Measurements from ENCODE around the gene SIN3A. TPM values are rescaled to one million over a fixed set of nuclear protein-coding genes. Genes with fewer than 3 reads are reported as not detected.
"Not testable (repeated sequence)": the region's sequence is repeated elsewhere in the genome, so short reads cannot be mapped to it uniquely, and the experiment has no call there.

SIN3A gene
- total and polyA plus RNA-seq, 4 donors = 7.6 to 67.9 (median 40.6) TPM

DNA sequence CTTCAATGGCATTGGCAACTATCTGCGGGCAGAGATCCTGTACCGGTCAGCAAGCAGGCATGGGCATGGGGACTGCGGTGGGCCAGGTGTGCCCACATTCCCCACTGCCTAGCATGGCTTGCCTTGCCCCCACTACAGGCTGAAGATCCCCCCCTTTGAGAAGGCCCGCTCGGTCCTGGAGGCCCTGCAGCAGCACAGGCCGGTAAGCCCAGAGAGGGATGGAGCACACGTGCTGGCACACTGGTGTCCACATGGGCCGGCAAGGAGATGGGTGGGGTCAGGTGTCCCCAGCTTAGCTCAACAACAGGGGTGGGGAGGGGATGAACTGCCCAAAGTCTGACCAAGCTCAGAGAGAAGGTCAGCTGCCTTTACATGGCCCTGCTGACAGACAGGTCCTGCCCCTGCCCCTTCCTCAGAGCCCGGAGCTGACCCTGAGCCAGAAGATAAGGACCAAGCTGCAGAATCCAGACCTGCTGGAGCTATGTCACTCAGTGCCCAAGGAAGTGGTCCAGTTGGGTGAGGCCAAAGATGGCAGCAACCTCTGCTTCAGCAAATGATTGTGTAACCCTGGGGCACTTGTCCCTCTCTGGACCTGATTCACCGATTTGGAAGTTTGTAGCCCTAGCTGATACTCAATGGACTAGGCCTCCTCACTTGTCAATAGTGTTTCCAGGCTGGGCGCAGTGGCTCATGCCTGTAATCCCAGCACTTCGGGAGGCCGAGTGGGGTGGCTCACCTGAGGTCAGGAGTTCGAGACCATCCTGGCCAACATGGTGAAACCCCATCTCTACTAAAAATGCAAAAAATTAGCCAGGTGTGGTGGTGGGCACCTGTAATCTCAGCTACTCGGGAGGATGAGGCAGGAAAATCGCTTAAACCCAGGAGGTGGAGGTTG lies 99.1 kb downstream of the SIN3A start:
- Histone ChIP-seq H3K4me1 (ENCODE audit: control insufficient read depth in 1 of 2, insufficient read depth in 2 of 2, low read length in 2 of 2) (no peaks in the 10 kb centered on the region), H3K27me3 (ENCODE audit: control insufficient read depth in 1 of 2, insufficient read depth in 2 of 2, low read length in 1 of 2) (no peaks in the 10 kb centered on the region), H3K4me3 (ENCODE audit: low read length in 2 of 2) (no peak overlapping the region), H3K27ac (ENCODE audit: low read depth in 1 of 2, low read length in 2 of 2) (no peak overlapping the region), H3K36me3 (ENCODE audit: control insufficient read depth in 1 of 2, insufficient read depth in 2 of 2, low read length in 1 of 2) (no peaks in the 10 kb centered on the region), H3K9me3 (ENCODE audit: control insufficient read depth, low read length) (no peaks in the 10 kb centered on the region)
- peak in 1 of 2 donors; percentile 72 for DNase-seq
- intact Hi-C loops (cut with DNase I) = no loop called here
- no peak for ATAC-seq (ENCODE audit: low FRiP score)
- 87% methylated on average over 16 of the region's 16 CpGs for WGBS, 2 donors

DNA sequence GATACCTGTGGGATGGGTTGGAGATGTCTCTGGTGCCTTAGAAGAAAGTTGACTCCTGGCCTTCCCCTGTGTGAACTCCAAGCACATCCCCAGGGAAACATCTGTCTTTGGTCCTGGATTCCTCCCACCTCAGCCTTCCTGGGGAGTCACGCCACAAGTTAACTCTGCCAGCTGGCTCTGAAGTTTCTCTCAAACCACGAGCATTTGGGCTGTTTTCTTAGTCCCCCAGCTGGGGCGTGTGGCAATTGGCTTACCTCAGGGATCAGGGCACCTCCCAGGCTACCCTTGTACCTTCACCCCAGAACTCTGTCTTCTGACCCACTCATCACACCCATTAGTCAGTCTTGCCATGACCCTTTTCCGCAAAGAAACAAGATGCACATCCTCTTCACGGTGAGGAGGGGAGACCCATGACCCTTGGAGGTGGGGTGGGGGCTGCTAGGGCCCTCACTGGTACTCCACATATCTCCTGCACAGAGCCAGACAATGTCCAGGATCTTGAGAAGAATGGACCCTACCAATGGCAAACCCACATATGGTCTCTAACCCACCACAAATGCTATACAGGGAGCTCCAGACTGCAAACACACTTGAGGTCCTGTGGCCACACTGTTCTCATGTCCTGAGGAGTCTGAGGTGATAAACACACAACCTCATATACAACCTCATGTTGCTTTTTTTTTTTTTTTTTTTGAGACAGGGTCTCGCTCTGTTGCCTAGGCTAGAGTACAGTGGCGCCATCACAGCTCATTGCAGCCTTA lies 100.7 kb downstream of the SIN3A start:
- WGBS, 2 donors = 62 to 67% methylated on average over 7 of the region's 7 CpGs
- intact Hi-C loops (cut with DNase I) = no loop called here
- DNase-seq = no peak

DNA sequence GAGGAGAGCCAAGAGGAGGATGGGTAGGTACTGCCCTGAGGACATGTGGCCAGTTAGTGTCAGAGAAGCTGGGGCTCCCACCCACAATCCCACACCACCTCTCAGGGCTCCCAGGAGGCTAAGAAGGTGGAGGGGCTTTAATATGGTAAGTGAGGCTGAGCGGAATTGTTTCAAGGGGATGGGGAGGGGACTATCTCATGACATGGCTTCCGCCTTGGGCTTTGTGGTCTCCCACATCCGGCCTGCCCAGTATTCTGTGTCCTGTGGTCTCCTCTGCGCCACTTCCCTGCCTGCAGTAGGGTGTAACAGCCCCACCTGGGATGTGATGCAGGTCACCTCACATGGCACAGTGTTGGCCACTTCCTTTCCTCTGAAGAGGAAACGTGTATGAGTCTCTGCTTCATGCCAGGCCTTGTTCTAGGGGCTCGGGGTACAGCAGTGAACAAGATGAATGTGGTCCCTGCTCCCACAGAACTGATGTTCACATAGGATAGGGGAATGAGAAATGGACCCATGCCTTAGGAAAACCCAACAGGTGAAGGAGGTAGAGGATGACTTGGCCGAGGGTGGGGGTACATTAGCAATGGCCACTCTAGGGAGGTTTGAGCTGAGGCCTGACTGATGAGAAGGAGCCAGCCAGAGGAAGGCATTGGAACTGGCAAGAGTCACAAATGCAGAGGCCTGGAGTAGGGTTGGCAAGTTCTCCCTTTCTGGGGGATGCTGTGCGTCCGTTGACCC lies 101.5 kb downstream of the SIN3A start:
- Histone ChIP-seq H3K4me1 (ENCODE audit: control insufficient read depth in 1 of 2, insufficient read depth in 2 of 2, low read length in 2 of 2) (no peaks in the 10 kb centered on the region), H3K36me3 (ENCODE audit: control insufficient read depth in 1 of 2, insufficient read depth in 2 of 2, low read length in 1 of 2) (no peaks in the 10 kb centered on the region), H3K27me3 (ENCODE audit: control insufficient read depth in 1 of 2, insufficient read depth in 2 of 2, low read length in 1 of 2) (no peaks in the 10 kb centered on the region), H3K27ac (ENCODE audit: low read depth in 1 of 2, low read length in 2 of 2) (no peak overlapping the region), H3K4me3 (ENCODE audit: low read length in 2 of 2) (no peak overlapping the region), H3K9me3 (ENCODE audit: control insufficient read depth, low read length) (no peaks in the 10 kb centered on the region)
- WGBS, 2 donors = 84 to 90% methylated on average over 9 of the region's 9 CpGs
- ATAC-seq (ENCODE audit: low FRiP score) (no peak), DNase-seq (peak in 1 of 2 donors; percentile 67)
- intact Hi-C loops (cut with DNase I) = no loop called here

More for the DNA sequence above, 100.7 kb downstream of the SIN3A start:
- no peak for ATAC-seq (ENCODE audit: low FRiP score)
- H3K27ac ChIP-seq (ENCODE audit: low read depth in 1 of 2, low read length in 2 of 2) = no peak overlapping the region
- H3K27me3 ChIP-seq (ENCODE audit: control insufficient read depth in 1 of 2, insufficient read depth in 2 of 2, low read length in 1 of 2) = no peaks in the 10 kb centered on the region
- no peaks in the 10 kb centered on the region for H3K4me1 ChIP-seq (ENCODE audit: control insufficient read depth in 1 of 2, insufficient read depth in 2 of 2, low read length in 2 of 2)
- no peak overlapping the region for H3K4me3 ChIP-seq (ENCODE audit: low read length in 2 of 2)
- no peaks in the 10 kb centered on the region for H3K9me3 ChIP-seq (ENCODE audit: control insufficient read depth, low read length)
- H3K36me3 ChIP-seq (ENCODE audit: control insufficient read depth in 1 of 2, insufficient read depth in 2 of 2, low read length in 1 of 2) = no peaks in the 10 kb centered on the region

DNA sequence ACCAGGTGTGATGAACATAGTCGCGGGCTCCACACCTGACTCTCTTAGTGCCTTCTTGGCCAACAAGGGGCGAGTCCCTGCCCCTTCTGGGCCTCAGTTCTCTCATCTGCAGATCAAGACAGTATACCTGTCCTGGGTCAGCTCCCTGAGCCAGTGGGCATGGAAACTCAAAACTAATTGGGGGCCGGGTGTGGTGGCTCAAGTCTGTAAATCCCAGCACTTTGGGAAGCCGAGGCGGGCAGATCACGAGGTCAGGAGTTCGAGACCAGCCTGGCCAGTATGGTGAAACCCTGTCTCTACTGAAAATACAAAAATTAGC lies 102.2 kb downstream of the SIN3A start:
- H3K27ac ChIP-seq (ENCODE audit: low read depth in 1 of 2, low read length in 2 of 2); ATAC-seq (ENCODE audit: low FRiP score); H3K9me3 ChIP-seq (ENCODE audit: control insufficient read depth, low read length); H3K4me1 ChIP-seq (ENCODE audit: control insufficient read depth in 1 of 2, insufficient read depth in 2 of 2, low read length in 2 of 2); intact Hi-C loops (cut with DNase I); H3K27me3 ChIP-seq (ENCODE audit: control insufficient read depth in 1 of 2, insufficient read depth in 2 of 2, low read length in 1 of 2); H3K36me3 ChIP-seq (ENCODE audit: control insufficient read depth in 1 of 2, insufficient read depth in 2 of 2, low read length in 1 of 2); H3K4me3 ChIP-seq (ENCODE audit: low read length in 2 of 2): not testable (repeated sequence)
- 87 to 91% methylated on average over 8 of the region's 8 CpGs for WGBS, 2 donors
- peak in 1 of 2 donors; percentile 38 for DNase-seq

DNA sequence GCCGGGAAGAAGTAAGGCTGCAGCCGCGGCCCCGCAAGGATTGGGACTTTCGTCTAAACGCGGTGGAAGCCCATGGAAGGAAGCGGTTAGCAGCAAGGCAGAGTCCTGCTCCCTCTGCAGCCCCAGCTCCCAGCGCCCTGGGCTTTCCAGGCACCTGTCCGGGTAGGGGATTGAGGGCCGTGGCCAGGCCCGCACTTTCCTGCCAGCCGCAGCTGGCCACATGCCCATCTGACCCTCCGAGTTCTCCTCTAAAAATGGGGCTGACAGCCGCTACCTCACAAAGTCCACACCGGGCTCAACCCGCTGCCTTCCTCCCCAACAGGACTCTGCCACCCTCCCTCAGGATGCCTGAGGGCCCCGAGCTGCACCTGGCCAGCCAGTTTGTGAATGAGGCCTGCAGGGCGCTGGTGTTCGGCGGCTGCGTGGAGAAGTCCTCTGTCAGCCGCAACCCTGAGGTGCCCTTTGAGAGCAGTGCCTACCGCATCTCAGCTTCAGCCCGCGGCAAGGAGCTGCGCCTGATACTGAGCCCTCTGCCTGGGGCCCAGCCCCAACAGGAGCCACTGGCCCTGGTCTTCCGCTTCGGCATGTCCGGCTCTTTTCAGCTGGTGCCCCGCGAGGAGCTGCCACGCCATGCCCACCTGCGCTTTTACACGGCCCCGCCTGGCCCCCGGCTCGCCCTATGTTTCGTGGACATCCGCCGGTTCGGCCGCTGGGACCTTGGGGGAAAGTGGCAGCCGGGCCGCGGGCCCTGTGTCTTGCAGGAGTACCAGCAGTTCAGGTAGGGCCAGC lies 102.7 kb downstream of the SIN3A start:
- intact Hi-C loops (cut with DNase I) = no loop called here
- H3K9me3 ChIP-seq (ENCODE audit: control insufficient read depth, low read length) = no peaks in the 10 kb centered on the region
- H3K27ac ChIP-seq (ENCODE audit: low read depth in 1 of 2, low read length in 2 of 2) = no peak overlapping the region
- H3K4me1 ChIP-seq (ENCODE audit: control insufficient read depth in 1 of 2, insufficient read depth in 2 of 2, low read length in 2 of 2) = no peaks in the 10 kb centered on the region
- ATAC-seq (ENCODE audit: low FRiP score) (peak; percentile 38), DNase-seq (no peak)
- WGBS, 2 donors = 30 to 32% methylated on average over 46 of the region's 46 CpGs
- H3K4me3 ChIP-seq (ENCODE audit: low read length in 2 of 2) = peak overlapping the region; percentile 67 to 71
- H3K36me3 ChIP-seq (ENCODE audit: control insufficient read depth in 1 of 2, insufficient read depth in 2 of 2, low read length in 1 of 2) = no peaks in the 10 kb centered on the region
- H3K27me3 ChIP-seq (ENCODE audit: control insufficient read depth in 1 of 2, insufficient read depth in 2 of 2, low read length in 1 of 2) = no peaks in the 10 kb centered on the region

DNA sequence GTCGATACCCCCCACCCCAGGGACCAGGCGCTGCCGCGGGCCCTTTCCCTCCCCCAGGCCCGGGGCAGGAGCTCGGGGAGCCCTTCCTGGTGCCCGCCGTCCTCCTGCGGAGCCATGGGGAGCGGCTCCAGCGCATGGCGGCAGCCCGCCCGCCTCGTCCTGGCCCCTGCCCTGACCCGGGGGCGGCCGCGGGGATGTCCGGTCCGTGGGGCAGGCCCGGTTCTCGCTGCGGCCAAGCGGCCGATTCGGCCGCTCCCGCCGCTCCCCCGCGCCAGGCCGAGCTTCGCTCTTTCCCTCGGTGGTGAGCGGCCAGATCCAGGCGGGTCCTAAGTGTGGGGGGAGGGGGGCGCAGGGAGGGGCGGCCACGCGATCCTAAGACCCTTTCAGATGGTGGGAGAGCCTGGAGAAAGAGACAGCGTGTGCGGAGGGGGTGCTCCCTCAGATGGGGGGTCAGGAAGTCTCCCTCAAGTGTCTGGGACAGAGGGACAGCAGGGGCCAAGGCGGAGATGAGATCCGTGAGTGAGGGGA lies 103.4 kb downstream of the SIN3A start:
- H3K36me3 ChIP-seq (ENCODE audit: control insufficient read depth in 1 of 2, insufficient read depth in 2 of 2, low read length in 1 of 2) = no peaks in the 10 kb centered on the region
- H3K27me3 ChIP-seq (ENCODE audit: control insufficient read depth in 1 of 2, insufficient read depth in 2 of 2, low read length in 1 of 2) = no peaks in the 10 kb centered on the region
- intact Hi-C loops (cut with DNase I) = no loop called here
- no peak overlapping the region for H3K27ac ChIP-seq (ENCODE audit: low read depth in 1 of 2, low read length in 2 of 2)
- DNase-seq (no peak), ATAC-seq (ENCODE audit: low FRiP score) (peak; percentile 65)
- H3K4me3 ChIP-seq (ENCODE audit: low read length in 2 of 2) = peak overlapping the region; percentile 67 to 71
- no peaks in the 10 kb centered on the region for H3K9me3 ChIP-seq (ENCODE audit: control insufficient read depth, low read length)
- 1% methylated on average over 38 to 45 of the region's 45 CpGs for WGBS, 2 donors
- H3K4me1 ChIP-seq (ENCODE audit: control insufficient read depth in 1 of 2, insufficient read depth in 2 of 2, low read length in 2 of 2) = no peaks in the 10 kb centered on the region

DNA sequence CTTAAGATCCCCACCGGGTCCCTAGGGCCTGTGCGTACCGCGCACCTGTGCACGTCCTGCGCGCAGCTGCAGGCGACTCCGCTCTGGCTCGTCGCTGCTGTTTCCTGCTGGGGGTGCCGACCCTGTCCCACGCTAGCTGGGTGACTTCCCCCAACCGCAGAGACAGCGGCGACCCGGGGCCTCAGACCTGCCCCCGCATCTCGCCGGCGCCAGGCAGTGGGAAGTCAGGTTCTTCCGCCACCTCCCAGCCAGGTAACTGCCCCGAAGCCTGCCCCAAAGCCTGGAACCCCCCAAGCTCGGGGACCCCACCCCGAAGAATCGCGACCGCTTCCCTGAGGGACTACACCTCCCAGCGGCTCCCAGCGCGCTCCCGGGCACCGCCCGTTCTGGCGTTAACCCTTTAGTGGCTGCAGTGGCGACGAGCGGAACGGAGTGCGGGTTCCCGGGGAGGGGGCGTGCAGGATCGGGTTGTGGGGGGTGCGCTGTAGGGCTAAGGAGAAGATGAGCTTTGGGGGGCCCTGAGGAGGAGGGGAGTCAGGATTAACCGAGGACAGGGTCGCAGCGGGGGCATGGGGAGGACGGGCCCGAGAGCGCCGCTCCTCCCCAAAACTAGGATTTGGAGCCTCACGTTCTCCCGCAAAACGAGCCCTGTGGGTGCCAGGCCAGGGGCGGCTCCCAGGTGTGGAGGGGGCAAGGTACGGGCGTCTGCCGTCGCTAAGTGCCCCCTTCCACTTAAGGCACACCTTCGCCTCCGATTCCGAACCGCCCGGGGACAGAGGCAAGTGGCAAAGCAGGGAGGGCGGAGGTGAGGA lies 104.1 kb downstream of the SIN3A start:
- Histone ChIP-seq H3K36me3 (ENCODE audit: control insufficient read depth in 1 of 2, insufficient read depth in 2 of 2, low read length in 1 of 2) (no peaks in the 10 kb centered on the region), H3K4me1 (ENCODE audit: control insufficient read depth in 1 of 2, insufficient read depth in 2 of 2, low read length in 2 of 2) (no peaks in the 10 kb centered on the region), H3K27me3 (ENCODE audit: control insufficient read depth in 1 of 2, insufficient read depth in 2 of 2, low read length in 1 of 2) (no peaks in the 10 kb centered on the region), H3K27ac (ENCODE audit: low read depth in 1 of 2, low read length in 2 of 2) (peak overlapping the region in 1 of 2 donors; percentile 20), H3K4me3 (ENCODE audit: low read length in 2 of 2) (peak overlapping the region; percentile 67 to 71), H3K9me3 (ENCODE audit: control insufficient read depth, low read length) (no peaks in the 10 kb centered on the region)
- WGBS, 2 donors = 0% methylated on average over 63 to 65 of the region's 65 CpGs
- intact Hi-C loops (cut with DNase I) = no loop called here
- ATAC-seq (ENCODE audit: low FRiP score) (peak; percentile 78), DNase-seq (peak; percentile 80 to 89)

All from aorta (tissue), 5 donors.